Activated naive CD8-positive, alpha-beta T cell treated with anti-CD3 and anti-CD28 coated beads, Interleukin-2, amount 10 ng/mL, durations not matched to agents 7 days and 5 days (primary cell): ENCODE measurements around the gene RLN3. TPM values are rescaled to one million over a fixed set of nuclear protein-coding genes. Genes with fewer than 3 reads are reported as not detected.

ENCODE experiments used
- ATAC-seq: fragments of 150-1000 bp; cut with Tn5 transposase; one replicate; pipeline ENCODE4 v1.10.0; 2021; ENCODE audit warnings: low read depth, moderate library complexity
- POLR2A ChIA-PET: fragments of 350-600 bp; sonication (Branson Sonifier 250); formaldehyde crosslinking; loops from one replicate; lab custom pipeline; 2021; ENCODE audit warnings: antibody characterized with exemption; lab: Charles Lee
- DNase-seq: peaks from one replicate; pipeline ENCODE4 v3.0.0; 2021
- H3K27ac Mint-ChIP-seq: one replicate; pipeline ENCODE4 v1.8.0; 2022; ENCODE audit warnings: mild to moderate bottlenecking, mixed read lengths
- H3K27me3 Mint-ChIP-seq: one replicate; pipeline ENCODE4 v1.8.0; 2022; ENCODE audit warnings: mild to moderate bottlenecking, moderate library complexity, mixed read lengths
- H3K36me3 Mint-ChIP-seq: one replicate; pipeline ENCODE4 v1.8.0; 2021; ENCODE audit warnings: mild to moderate bottlenecking, mixed read lengths
- H3K4me1 Mint-ChIP-seq: one replicate; pipeline ENCODE4 v1.8.0; 2021; ENCODE audit warnings: mixed read lengths
- H3K4me3 Mint-ChIP-seq: one replicate; pipeline ENCODE4 v1.8.0; 2022; ENCODE audit warnings: mild to moderate bottlenecking, moderate library complexity, mixed read lengths
- H3K9me3 Mint-ChIP-seq: one replicate; pipeline ENCODE4 v1.8.0; 2021; ENCODE audit warnings: mixed read lengths
- total RNA-seq, 2 experiments: library from RNA; stranded (reverse); gene quantifications; one replicate each; pipeline ENCODE4 v1.2.3, GENCODE V29; 2021

RLN3 gene
- total RNA-seq, 2 experiments from 2014 or later = not detected

DNA sequence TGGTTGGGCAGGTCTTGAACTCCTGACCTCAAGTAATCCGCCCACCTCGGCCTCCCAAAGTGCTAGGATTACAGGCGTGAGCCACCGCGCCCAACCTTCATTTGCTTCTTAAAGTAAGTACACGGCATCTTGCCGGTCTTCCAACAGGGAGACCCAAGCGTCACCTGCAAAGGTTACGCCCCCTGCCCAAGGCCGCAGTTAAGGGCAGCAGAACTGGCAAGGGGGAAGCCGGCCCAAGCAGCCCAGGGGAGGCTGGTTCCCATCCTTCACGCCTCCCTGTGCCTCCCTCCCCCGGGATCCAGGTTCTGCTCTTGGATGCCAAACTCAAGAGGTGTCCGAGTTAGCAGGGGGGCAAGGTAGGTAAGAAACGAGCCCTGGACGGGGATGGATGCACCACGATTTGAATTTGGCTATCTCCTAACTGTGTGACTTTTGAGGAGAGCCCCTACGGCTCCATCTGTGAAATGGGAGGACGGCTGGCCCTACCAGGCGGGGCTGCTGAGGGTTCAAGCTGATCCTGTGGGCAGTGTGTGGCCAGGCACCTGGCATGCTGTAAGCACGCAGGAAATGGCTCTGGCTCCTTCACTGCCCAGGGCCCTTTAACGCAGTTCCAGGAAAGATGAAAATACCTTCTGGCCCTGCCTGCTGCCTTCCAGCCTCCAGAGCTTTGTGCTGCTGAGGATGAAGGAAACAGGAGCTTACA, 30.9 kb upstream of the RLN3 start:
- Mint-ChIP-seq H3K4me1 (peaks cover 17% of the 10 kb centered on the region), H3K36me3 (peaks cover 25% of the 10 kb centered on the region), H3K27me3 (no peaks in the 10 kb centered on the region), H3K27ac (no peak overlapping the region), H3K9me3 (peaks cover 6% of the 10 kb centered on the region), H3K4me3 (no peak overlapping the region)
- DNase-seq (no peak), ATAC-seq (no peak)
- POLR2A ChIA-PET = interaction anchor here (12.3 kb wide), 1 partner anchor 14 kb away, joined by 262 read pairs; no protein-coding TSS in a partner anchor

GRCh38 chr19:13997631-13997962, 30.4 kb upstream of the RLN3 start:
- POLR2A ChIA-PET = interaction anchor here (12.3 kb wide), 1 partner anchor 14 kb away, joined by 262 read pairs; no protein-coding TSS in a partner anchor
- Mint-ChIP-seq H3K4me3 (no peak overlapping the region), H3K27me3 (no peaks in the 10 kb centered on the region), H3K36me3 (peaks cover 23% of the 10 kb centered on the region), H3K9me3 (peaks cover 6% of the 10 kb centered on the region), H3K4me1 (peaks cover 21% of the 10 kb centered on the region), H3K27ac (no peak overlapping the region)
- DNase-seq (no peak), ATAC-seq (no peak)

- H3K27me3 Mint-ChIP-seq = no peaks in the 10 kb centered on the region
- H3K4me3 Mint-ChIP-seq = no peak overlapping the region
- ATAC-seq (no peak), DNase-seq (no peak)
- peaks cover 29% of the 10 kb centered on the region for H3K4me1 Mint-ChIP-seq
- peaks cover 6% of the 10 kb centered on the region for H3K9me3 Mint-ChIP-seq
- POLR2A ChIA-PET = interaction anchor here (12.3 kb wide), 1 partner anchor 15 kb away, joined by 262 read pairs; no protein-coding TSS in a partner anchor
- no peak overlapping the region for H3K27ac Mint-ChIP-seq
- H3K36me3 Mint-ChIP-seq = peaks cover 23% of the 10 kb centered on the region
These were observed 29.5 kb upstream of the RLN3 start for GRCh38 chr19:13998426-13998825.

GRCh38 chr19:13999085-13999484, 28.9 kb upstream of the RLN3 start:
- POLR2A ChIA-PET = interaction anchor here (12.3 kb wide), 1 partner anchor 16 kb away, joined by 262 read pairs; no protein-coding TSS in a partner anchor
- Mint-ChIP-seq H3K27ac (no peak overlapping the region), H3K36me3 (peaks cover 23% of the 10 kb centered on the region), H3K4me1 (peaks cover 32% of the 10 kb centered on the region), H3K4me3 (no peak overlapping the region), H3K27me3 (no peaks in the 10 kb centered on the region), H3K9me3 (peaks cover 6% of the 10 kb centered on the region)
- ATAC-seq (no peak), DNase-seq (no peak)

GRCh38 chr19:14000691-14001375, 27.1 kb upstream of the RLN3 start:
- Mint-ChIP-seq H3K27me3 (no peaks in the 10 kb centered on the region), H3K36me3 (peaks cover 23% of the 10 kb centered on the region), H3K4me1 (peaks cover 41% of the 10 kb centered on the region), H3K4me3 (peak overlapping the region; percentile 68), H3K27ac (peak overlapping the region; percentile 93), H3K9me3 (peaks cover 6% of the 10 kb centered on the region)
- POLR2A ChIA-PET = interaction anchor here (0.5 to 12.3 kb wide), 4 partner anchors 7 to 71 kb away, joined by 6 to 262 read pairs (median 6); partner anchors contain the start of gene IL27RA
- DNase-seq = no peak
- no peak for ATAC-seq

- peak overlapping the region; percentile 93 for H3K27ac Mint-ChIP-seq
- H3K36me3 Mint-ChIP-seq = peaks cover 23% of the 10 kb centered on the region
- ATAC-seq (peak; percentile 18), DNase-seq (peak; percentile 60)
- H3K27me3 Mint-ChIP-seq = no peaks in the 10 kb centered on the region
- peaks cover 6% of the 10 kb centered on the region for H3K9me3 Mint-ChIP-seq
- POLR2A ChIA-PET = interaction anchor here (0.6 to 12.3 kb wide), 5 partner anchors 9 to 50 kb away, joined by 3 to 262 read pairs (median 17); partner anchors contain the start of genes DCAF15 and IL27RA
- peak overlapping the region; percentile 75 for H3K4me3 Mint-ChIP-seq
- H3K4me1 Mint-ChIP-seq = peaks cover 43% of the 10 kb centered on the region
These were observed 25.2 kb upstream of the RLN3 start for GRCh38 chr19:14002571-14003250.

DNA sequence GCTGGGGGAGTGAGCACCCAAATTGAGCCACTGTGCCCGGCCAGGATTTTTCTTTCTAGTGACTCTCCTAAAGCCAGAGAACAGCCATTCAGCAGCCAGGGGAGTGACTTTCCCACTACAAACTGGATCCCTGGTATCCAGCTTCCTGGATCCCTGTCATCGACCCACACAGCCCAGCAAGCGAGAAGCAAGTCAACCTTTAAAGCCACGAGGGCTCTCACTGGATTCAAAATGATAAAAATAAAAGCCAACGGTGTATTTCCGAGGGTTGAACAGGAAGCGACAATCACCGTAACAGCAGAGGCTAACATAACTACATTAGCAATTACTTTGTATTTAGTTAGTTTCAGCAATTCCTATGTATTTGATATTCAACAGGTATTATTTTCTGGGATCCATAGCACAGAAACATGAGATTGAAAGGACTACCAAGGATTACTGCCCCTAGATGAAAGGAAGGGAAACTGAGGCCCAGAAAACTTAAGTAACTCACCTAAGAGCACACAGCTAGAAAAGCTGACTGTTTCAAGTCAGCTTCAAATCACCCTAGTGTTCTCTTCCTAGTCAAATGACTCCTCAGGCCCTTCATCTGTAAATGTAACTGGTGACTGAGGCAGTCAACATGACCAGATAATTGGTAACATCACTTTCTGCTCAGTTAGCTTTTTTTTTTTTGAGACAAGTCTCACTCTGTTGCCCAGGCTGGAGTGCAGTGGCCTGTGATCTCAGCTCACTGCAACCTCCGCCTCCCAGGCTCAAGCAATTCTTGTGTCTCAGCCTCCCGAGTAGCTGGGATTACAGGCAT, 24.5 kb upstream of the RLN3 start:
- peak overlapping the region; percentile 93 for H3K27ac Mint-ChIP-seq
- peaks cover 16% of the 10 kb centered on the region for H3K36me3 Mint-ChIP-seq
- peaks cover 43% of the 10 kb centered on the region for H3K4me1 Mint-ChIP-seq
- POLR2A ChIA-PET = interaction anchor here (0.6 to 12.3 kb wide), 5 partner anchors 20 to 367 kb away, joined by 3 to 262 read pairs (median 17); partner anchors contain the start of genes DCAF15 and IL27RA
- H3K4me3 Mint-ChIP-seq = peak overlapping the region; percentile 75
- ATAC-seq (no peak), DNase-seq (peak; percentile 49)
- H3K27me3 Mint-ChIP-seq = no peaks in the 10 kb centered on the region
- H3K9me3 Mint-ChIP-seq = peaks cover 6% of the 10 kb centered on the region

DNA sequence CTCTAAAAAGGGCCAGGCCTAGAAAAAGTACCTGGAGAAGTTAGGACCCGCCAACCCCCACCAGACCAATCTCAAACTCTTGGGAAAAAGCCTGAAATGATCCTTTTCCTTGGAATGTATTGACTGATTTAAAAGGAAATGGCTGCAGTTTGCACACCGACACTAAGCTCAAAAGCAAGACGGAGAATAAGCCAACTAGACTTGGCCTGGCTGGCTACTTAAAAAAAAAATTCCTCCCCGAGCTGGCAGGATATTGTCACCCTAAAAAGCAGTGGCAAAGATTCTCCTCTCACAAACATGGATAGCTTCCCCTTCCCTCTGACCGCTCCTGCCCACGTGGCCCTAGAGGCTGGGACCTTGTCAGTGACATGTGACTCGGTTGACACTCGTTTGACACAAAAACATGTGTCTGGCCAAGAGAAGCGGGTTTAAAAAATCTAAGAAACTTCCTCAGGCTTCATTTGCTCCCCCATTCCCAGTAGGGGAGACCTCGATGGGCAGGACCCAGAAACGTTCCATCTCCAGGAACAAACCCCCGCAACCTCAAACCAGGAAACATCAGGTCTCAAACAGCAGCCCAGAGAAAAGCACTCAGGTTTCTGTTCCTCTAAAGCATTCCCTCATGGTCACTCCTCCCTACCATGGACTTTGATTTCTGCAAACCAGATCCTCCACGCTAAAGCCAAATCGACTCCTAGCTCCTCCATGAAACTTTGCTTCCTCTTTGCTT, 23.2 kb upstream of the RLN3 start:
- H3K27me3 Mint-ChIP-seq = no peaks in the 10 kb centered on the region
- peak overlapping the region; percentile 85 for H3K27ac Mint-ChIP-seq
- ATAC-seq (no peak), DNase-seq (no peak)
- peaks cover 8% of the 10 kb centered on the region for H3K36me3 Mint-ChIP-seq
- H3K4me1 Mint-ChIP-seq = peaks cover 43% of the 10 kb centered on the region
- H3K4me3 Mint-ChIP-seq = peak overlapping the region; percentile 81
- POLR2A ChIA-PET = interaction anchor here (0.6 to 12.3 kb wide), 7 partner anchors 11 to 99 kb away, joined by 3 to 262 read pairs (median 6); partner anchors contain the start of genes DCAF15 and IL27RA
- no peaks in the 10 kb centered on the region for H3K9me3 Mint-ChIP-seq

DNA sequence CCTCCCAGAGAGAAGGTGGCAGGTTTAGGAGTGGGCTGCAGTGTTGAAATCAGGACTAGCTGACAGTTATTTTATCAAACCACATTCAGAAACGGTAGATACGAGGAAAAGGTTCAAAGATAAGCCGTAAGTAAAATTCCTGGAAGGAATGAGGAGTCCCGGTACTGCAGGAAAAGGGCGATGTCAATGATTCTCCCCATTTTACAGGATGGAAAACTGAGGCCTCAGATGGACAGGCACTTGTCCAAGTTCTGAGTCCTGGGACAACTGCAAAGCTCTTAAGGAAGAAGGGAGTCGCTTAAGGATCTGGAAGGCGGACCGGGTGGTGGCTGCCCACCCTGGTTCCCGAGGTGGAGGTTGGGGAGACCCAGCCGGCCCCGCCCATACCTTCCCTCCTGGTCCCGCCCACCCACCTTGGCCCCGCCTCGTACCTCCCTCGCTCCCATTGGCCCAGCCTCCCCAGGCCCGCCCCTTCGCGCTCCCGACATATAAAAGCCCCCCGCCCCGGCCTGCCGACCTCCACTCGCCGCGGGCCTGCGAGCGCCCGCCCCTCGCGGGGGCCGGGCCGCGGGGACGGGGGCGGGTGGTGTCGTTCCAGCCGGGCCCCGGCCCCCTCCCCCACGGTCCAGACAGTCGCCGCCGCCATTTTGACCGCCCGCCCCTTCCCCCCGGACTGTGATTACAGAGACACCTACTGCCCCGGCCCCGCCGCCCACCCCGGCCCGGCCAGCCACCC, 22.4 kb upstream of the RLN3 start:
- Mint-ChIP-seq H3K9me3 (no peaks in the 10 kb centered on the region), H3K4me1 (peaks cover 38% of the 10 kb centered on the region), H3K27ac (peak overlapping the region; percentile 85), H3K4me3 (peak overlapping the region; percentile 81), H3K27me3 (no peaks in the 10 kb centered on the region), H3K36me3 (peaks cover 3% of the 10 kb centered on the region)
- POLR2A ChIA-PET = interaction anchor here (0.6 to 12.3 kb wide), 18 partner anchors 10 to 853 kb away, joined by 3 to 262 read pairs (median 5); partner anchors contain the start of genes ASF1B, DCAF15 and IL27RA
- ATAC-seq = peak; percentile 39
- peak; percentile 91 for DNase-seq

GRCh38 chr19:14006085-14006765, 21.7 kb upstream of the RLN3 start, which contains the start of gene RFX1:
TSS of gene RFX1 (minus strand) at chr19:14006320. CDS start at chr19:13993843, 12,477 bp downstream.
- H3K36me3 Mint-ChIP-seq = no peaks in the 10 kb centered on the region
- peaks cover 33% of the 10 kb centered on the region for H3K4me1 Mint-ChIP-seq
- H3K27me3 Mint-ChIP-seq = no peaks in the 10 kb centered on the region
- POLR2A ChIA-PET = interaction anchor here (0.7 to 12.3 kb wide), 18 partner anchors 9 to 854 kb away, joined by 3 to 262 read pairs (median 5); partner anchors contain the start of genes ASF1B, DCAF15, IL27RA and PODNL1
- no peaks in the 10 kb centered on the region for H3K9me3 Mint-ChIP-seq
- H3K4me3 Mint-ChIP-seq = peak within 1 kb of the TSS; percentile 94
- H3K27ac Mint-ChIP-seq = peak within 1 kb of the TSS; percentile 96
- ATAC-seq (peak; percentile 83), DNase-seq (peak; percentile 100)
